PC-9 (cell line): ENCODE measurements around the gene MTRFR. TPM values are rescaled to one million over a fixed set of nuclear protein-coding genes. Genes with fewer than 3 reads are reported as not detected.

Experiments used
- BruUV-seq: library from RNA; stranded (reverse); fragments of 400-500 nt; replicated peaks from 2 replicates; lab custom pipeline; 2021; lab: Mats Ljungman, UMichigan
- CTCF ChIA-PET: fragments of 300-600 bp; sonication (Branson Sonifier 250); formaldehyde crosslinking; loops from one replicate; lab custom pipeline; 2022; ENCODE audit warnings: antibody characterized with exemption; lab: Charles Lee
- POLR2A ChIA-PET: fragments of 300-600 bp; sonication (Branson Sonifier 250); formaldehyde crosslinking; loops from one replicate; lab custom pipeline; 2022; ENCODE audit warnings: antibody characterized with exemption; ENCODE audit not compliant: unreplicated experiment; lab: Charles Lee
- DNase-seq, 2 experiments: peaks; one replicate each; pipeline versions ENCODE4 v3.0.0 to v3.0.0-alpha.2; 2015 to 2022; ENCODE audit warnings: mixed read lengths in 1 of 2
- H2AFZ ChIP-seq: fragments of 200-600 bp; sonication (generic); 2 replicates; pipeline ENCODE4 v1.8.1; 2017; ENCODE audit warnings: antibody characterized with exemption
- H3F3A ChIP-seq: fragments of 200-600 bp; sonication (generic); 2 replicates; pipeline ENCODE4 v1.8.1; 2017; ENCODE audit warnings: antibody characterized with exemption, mild to moderate bottlenecking, low read depth; ENCODE audit not compliant: insufficient read depth
- H3K27ac ChIP-seq: fragments of 200-600 bp; sonication (generic); 2 replicates; pipeline ENCODE4 v1.6.1; 2016; ENCODE audit warnings: mixed run types
- H3K27me3 ChIP-seq: fragments of 200-600 bp; sonication (generic); 2 replicates; pipeline ENCODE4 v1.6.1; 2016; ENCODE audit warnings: low read depth, mixed run types; ENCODE audit not compliant: insufficient read depth
- H3K36me3 ChIP-seq: fragments of 200-600 bp; sonication (generic); 2 replicates; pipeline ENCODE4 v1.6.1; 2016; ENCODE audit warnings: low read depth, mixed run types
- H3K4me1 ChIP-seq: fragments of 200-600 bp; sonication (generic); replicated peaks from 2 replicates; pipeline ENCODE4 v1.6.1; 2016; ENCODE audit warnings: mixed run types; ENCODE audit not compliant: insufficient read depth
- H3K4me2 ChIP-seq: fragments of 200-600 bp; sonication (generic); 2 replicates; pipeline ENCODE4 v1.6.1; 2017; ENCODE audit warnings: mixed run types
- H3K4me3 ChIP-seq: fragments of 200-600 bp; sonication (generic); 2 replicates; pipeline ENCODE4 v1.6.1; 2016; ENCODE audit warnings: mixed run types
- H3K79me2 ChIP-seq: fragments of 200-600 bp; sonication (generic); 2 replicates; pipeline ENCODE4 v1.6.1; 2017; ENCODE audit warnings: low read depth, mixed run types
- H3K9me2 ChIP-seq: fragments of 200-600 bp; sonication (generic); 2 replicates; pipeline ENCODE4 v1.8.1; 2017; ENCODE audit warnings: mild to moderate bottlenecking; ENCODE audit not compliant: insufficient read depth
- H3K9me3 ChIP-seq: fragments of 200-600 bp; sonication (generic); 2 replicates; pipeline ENCODE4 v1.8.1; 2016; ENCODE audit warnings: low read depth; ENCODE audit not compliant: insufficient read depth
- H4K20me1 ChIP-seq: fragments of 200-600 bp; sonication (generic); 2 replicates; pipeline ENCODE4 v1.8.1; 2017; ENCODE audit not compliant: insufficient read depth
- EZH2 ChIP-seq: fragments of 200-600 bp; sonication (generic); IDR thresholded peaks from 2 replicates; pipeline ENCODE4 v1.8.0; 2017; ENCODE audit warnings: antibody characterized with exemption, low read depth
- intact Hi-C: fragments of 100-400 bp; cut with micrococcal nuclease; formaldehyde crosslinking; loops from one replicate; pipeline ENCODE4 v1.10.0; 2022; ENCODE audit not compliant: unreplicated experiment
- total RNA-seq: library from RNA; stranded (reverse); gene quantifications from 2 replicates; pipeline ENCODE4 v1.2.3, GENCODE V29; 2021
- TF ChIP-seq, protein P1 (sequence below): fragments of 200-600 bp; sonication (generic); conservative IDR thresholded peaks from 2 replicates; pipeline ENCODE4 v1.6.1; 2017; ENCODE audit warnings: mixed run types, antibody characterized with exemption, mild to moderate bottlenecking, moderate library complexity

Gene MTRFR
- total RNA-seq, 1 experiment from 2014 or later, result 19.4 TPM

DNA sequence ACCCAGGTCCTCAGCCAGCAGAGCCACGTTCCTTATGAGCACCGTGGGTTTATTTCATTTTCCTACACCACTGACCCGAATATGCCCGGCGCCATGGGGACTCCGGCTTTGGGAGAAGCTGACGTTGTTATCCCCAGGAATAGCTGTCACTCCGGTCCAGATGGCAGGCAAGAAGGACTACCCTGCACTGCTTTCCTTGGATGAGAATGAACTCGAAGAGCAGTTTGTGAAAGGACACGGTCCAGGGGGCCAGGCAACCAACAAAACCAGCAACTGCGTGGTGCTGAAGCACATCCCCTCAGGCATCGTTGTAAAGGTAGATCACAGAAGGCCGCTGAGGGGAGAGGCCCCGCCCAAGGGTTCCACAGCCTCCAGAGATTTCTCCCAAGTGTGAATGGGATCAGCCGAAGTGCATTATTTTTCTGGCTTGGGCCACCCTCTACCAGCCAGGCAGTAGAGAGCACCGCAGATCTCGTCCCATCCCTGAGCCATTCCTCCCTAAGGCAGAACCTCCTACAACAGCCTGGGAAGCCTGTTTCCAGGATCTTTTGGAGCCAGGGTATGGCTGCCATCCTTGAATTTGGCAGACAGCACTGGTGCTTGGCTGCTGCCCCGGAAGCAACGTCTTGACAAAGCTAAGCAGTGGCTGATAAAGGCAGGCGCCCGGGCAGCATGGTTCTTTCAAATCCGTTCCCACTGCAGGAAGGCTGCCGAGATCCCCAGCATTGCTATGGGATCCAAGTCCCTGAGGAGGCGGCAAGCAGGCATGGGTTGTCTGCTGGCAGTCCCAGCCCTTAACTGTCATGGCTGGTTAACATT lies 20.6 kb downstream of the MTRFR start:
- Histone ChIP-seq H3F3A (peaks cover 31% of the 10 kb centered on the region), H3K9me2 (no peaks in the 10 kb centered on the region), H3K4me3 (no peak overlapping the region), H4K20me1 (no peaks in the 10 kb centered on the region), H3K4me1 (peaks cover 33% of the 10 kb centered on the region), H3K79me2 (peaks cover 30% of the 10 kb centered on the region), H3K27me3 (no peaks in the 10 kb centered on the region), H3K4me2 (no peak overlapping the region), H3K36me3 (peaks cover 8% of the 10 kb centered on the region; the same call in 1 of the 2 replicates), H2AFZ (no peak overlapping the region), H3K9me3 (no peaks in the 10 kb centered on the region), H3K27ac (no peak overlapping the region)
- no peak for DNase-seq
- CTCF ChIA-PET, result no interaction called here
- POLR2A ChIA-PET, result no interaction called here
- intact Hi-C loops, result no loop called here
- BruUV-seq, result no TSS peak
- TF ChIP-seq, protein P1, sequence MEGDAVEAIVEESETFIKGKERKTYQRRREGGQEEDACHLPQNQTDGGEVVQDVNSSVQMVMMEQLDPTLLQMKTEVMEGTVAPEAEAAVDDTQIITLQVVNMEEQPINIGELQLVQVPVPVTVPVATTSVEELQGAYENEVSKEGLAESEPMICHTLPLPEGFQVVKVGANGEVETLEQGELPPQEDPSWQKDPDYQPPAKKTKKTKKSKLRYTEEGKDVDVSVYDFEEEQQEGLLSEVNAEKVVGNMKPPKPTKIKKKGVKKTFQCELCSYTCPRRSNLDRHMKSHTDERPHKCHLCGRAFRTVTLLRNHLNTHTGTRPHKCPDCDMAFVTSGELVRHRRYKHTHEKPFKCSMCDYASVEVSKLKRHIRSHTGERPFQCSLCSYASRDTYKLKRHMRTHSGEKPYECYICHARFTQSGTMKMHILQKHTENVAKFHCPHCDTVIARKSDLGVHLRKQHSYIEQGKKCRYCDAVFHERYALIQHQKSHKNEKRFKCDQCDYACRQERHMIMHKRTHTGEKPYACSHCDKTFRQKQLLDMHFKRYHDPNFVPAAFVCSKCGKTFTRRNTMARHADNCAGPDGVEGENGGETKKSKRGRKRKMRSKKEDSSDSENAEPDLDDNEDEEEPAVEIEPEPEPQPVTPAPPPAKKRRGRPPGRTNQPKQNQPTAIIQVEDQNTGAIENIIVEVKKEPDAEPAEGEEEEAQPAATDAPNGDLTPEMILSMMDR, result no peak
- no peak for TF ChIP-seq EZH2

DNA sequence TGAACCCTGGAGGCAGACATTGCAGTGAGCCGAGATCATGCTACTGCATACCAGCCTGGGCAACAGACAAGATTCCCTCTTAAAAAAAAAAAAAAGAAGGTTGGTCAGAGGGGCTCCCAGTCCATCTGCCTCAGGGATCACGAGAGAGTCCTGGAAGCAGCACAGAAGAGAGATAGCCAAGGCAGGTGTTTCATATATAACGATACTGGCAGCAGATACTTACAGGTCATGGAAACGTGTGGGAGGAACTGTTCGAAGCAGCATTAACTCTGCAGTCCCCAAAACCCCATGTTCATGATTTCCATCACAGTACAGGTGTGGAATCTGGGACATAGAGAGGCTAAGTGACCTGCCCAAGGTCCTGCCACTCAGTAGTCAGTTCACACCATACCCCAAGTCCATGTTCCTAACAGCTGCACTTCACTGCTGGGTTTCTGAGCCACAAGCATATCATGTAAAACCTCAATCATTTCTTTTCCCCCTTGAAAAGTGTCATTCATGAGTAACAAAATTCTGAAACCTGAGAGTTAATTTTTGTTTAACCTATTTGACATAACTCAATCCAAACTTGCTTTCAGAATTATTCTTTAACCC lies 21.7 kb downstream of the MTRFR start:
- Histone ChIP-seq H3F3A (peaks cover 32% of the 10 kb centered on the region), H3K4me1 (peaks cover 29% of the 10 kb centered on the region), H3K4me3 (no peak overlapping the region), H3K36me3 (peaks cover 8% of the 10 kb centered on the region; the same call in 1 of the 2 replicates), H3K27ac (no peak overlapping the region), H4K20me1 (no peaks in the 10 kb centered on the region), H3K9me2 (no peaks in the 10 kb centered on the region), H3K4me2 (no peak overlapping the region), H2AFZ (no peak overlapping the region), H3K9me3 (no peaks in the 10 kb centered on the region), H3K79me2 (peaks cover 30% of the 10 kb centered on the region), H3K27me3 (no peaks in the 10 kb centered on the region)
- intact Hi-C loops, result no loop called here
- no TSS peak for BruUV-seq
- ChIA-PET CTCF (interaction anchor here (0.7 kb wide), 1 partner anchor 67 kb away, joined by 5 read pairs; no protein-coding TSS in a partner anchor), POLR2A (no interaction called here)
- TF ChIP-seq, protein P1, result no peak
- no peak for TF ChIP-seq EZH2
- DNase-seq, result no peak

DNA sequence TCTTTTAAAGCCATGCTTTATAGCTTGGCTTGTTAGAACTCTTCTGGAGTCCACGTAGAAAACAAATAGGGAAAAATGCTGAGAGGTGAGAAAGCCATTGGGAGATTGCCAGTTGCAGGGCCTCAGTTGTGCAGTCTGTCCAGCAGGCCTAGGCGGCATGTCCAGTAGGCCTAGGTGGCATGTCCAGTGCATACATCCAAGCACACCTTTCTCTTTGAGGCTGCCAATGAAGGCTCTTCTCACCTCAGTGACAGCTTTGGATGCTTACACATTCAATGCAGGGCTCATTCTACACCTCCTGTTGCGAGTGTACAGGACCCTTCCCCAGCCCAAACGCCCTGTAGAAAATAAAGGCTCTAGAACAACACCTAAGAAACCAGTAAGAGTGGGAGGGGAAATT lies 25.4 kb downstream of the MTRFR start:
- no peak overlapping the region for H3K27ac ChIP-seq
- H3K27me3 ChIP-seq, result no peaks in the 10 kb centered on the region
- intact Hi-C loops, result no loop called here
- CTCF ChIA-PET, result interaction anchor here (0.7 kb wide), 1 partner anchor 408 kb away, joined by 3 read pairs; no protein-coding TSS in a partner anchor
- TF ChIP-seq, protein P1, result no peak
- no peak for TF ChIP-seq EZH2
- no peaks in the 10 kb centered on the region for H4K20me1 ChIP-seq
- POLR2A ChIA-PET, result interaction anchor here (0.6 kb wide), 1 partner anchor 26 kb away, joined by 6 read pairs; the partner anchor contains the start of genes MPHOSPH9 and MTRFR
- no peak overlapping the region for H2AFZ ChIP-seq
- no peak overlapping the region for H3K4me2 ChIP-seq
- DNase-seq, result no peak
- peaks cover 17% of the 10 kb centered on the region; the same call in 1 of the 2 replicates for H3F3A ChIP-seq
- H3K4me3 ChIP-seq, result no peak overlapping the region
- BruUV-seq, result no TSS peak
- H3K9me3 ChIP-seq, result no peaks in the 10 kb centered on the region
- peaks cover 4% of the 10 kb centered on the region; the same call in 1 of the 2 replicates for H3K79me2 ChIP-seq
- H3K4me1 ChIP-seq, result no peaks in the 10 kb centered on the region
- no peaks in the 10 kb centered on the region for H3K9me2 ChIP-seq
- H3K36me3 ChIP-seq, result peaks cover 5% of the 10 kb centered on the region; the same call in 1 of the 2 replicates
